ENCODE results near the gene NGFR. TPM values are rescaled to one million over a fixed set of nuclear protein-coding genes. Genes with fewer than 3 reads are reported as not detected.
"Not testable (repeated sequence)": the region's sequence is repeated elsewhere in the genome, so short reads cannot be mapped to it uniquely, and the experiment has no call there.

Gene NGFR
- total RNA-seq, 2 donors from 2014 or later = not detected

- DNase-seq (ENCODE audit: low spot score in 2 of 2) (no peak), ATAC-seq (no peak)
- Mint-ChIP-seq H3K36me3 (peaks cover 5 to 12% of the 10 kb centered on the region in 2 donors), H3K9me3 (peaks cover 0 to 12% of the 10 kb centered on the region in 2 donors), H3K27ac (no peak overlapping the region)
Observed at GRCh38 chr17:49545806-49546545, 50.9 kb downstream of the NGFR start.

- Mint-ChIP-seq H3K36me3 (peaks cover 5 to 12% of the 10 kb centered on the region in 2 donors), H3K27ac (peak overlapping the region in 1 of 2 donors; percentile 50)
Observed at GRCh38 chr17:49546546-49547535, 51.7 kb downstream of the NGFR start.

GRCh38 chr17:49547566-49547965 is 52.5 kb downstream of the NGFR start:
- Mint-ChIP-seq H3K9me3 (peaks cover 0 to 12% of the 10 kb centered on the region in 2 donors), H3K36me3 (peaks cover 5 to 12% of the 10 kb centered on the region in 2 donors), H3K27ac (no peak overlapping the region)
- no peak for ATAC-seq
- no peak for DNase-seq (ENCODE audit: low spot score in 2 of 2)

More at GRCh38 chr17:49546546-49547535, 51.7 kb downstream of the NGFR start:
- ATAC-seq (no peak), DNase-seq (ENCODE audit: low spot score in 2 of 2) (no peak)
- H3K9me3 Mint-ChIP-seq = peaks cover 0 to 12% of the 10 kb centered on the region in 2 donors

GRCh38 chr17:49548051-49548505 is 53.0 kb downstream of the NGFR start:
- Mint-ChIP-seq H3K36me3 (peaks cover 5 to 12% of the 10 kb centered on the region in 2 donors), H3K27ac (no peak overlapping the region), H3K9me3 (peaks cover 0 to 12% of the 10 kb centered on the region in 2 donors)
- ATAC-seq (no peak), DNase-seq (ENCODE audit: low spot score in 2 of 2) (no peak)

GRCh38 chr17:49548506-49549310 is 53.6 kb downstream of the NGFR start:
- H3K9me3 Mint-ChIP-seq = peaks cover 0 to 6% of the 10 kb centered on the region in 2 donors
- peak overlapping the region; percentile 4 to 31 for H3K27ac Mint-ChIP-seq
- DNase-seq (ENCODE audit: low spot score in 2 of 2) (no peak), ATAC-seq (no peak)
- peaks cover 0 to 6% of the 10 kb centered on the region in 2 donors for H3K36me3 Mint-ChIP-seq

- Mint-ChIP-seq H3K27ac (peak overlapping the region in 1 of 2 donors; percentile 4), H3K9me3 (peaks cover 0 to under 1% of the 10 kb centered on the region in 2 donors), H3K36me3 (peaks cover 0 to under 1% of the 10 kb centered on the region in 2 donors)
- ATAC-seq (no peak), DNase-seq (ENCODE audit: low spot score in 2 of 2) (no peak)
Observed at GRCh38 chr17:49549311-49549605, 54.2 kb downstream of the NGFR start.

GRCh38 chr17:49549691-49550678 is 54.9 kb downstream of the NGFR start:
- peak overlapping the region in 1 of 2 donors; percentile 4 for H3K27ac Mint-ChIP-seq
- H3K9me3 Mint-ChIP-seq = no peaks in the 10 kb centered on the region
- DNase-seq (ENCODE audit: low spot score in 2 of 2) (no peak), ATAC-seq (no peak)
- no peaks in the 10 kb centered on the region for H3K36me3 Mint-ChIP-seq

GRCh38 chr17:49550764-49551163 is 55.7 kb downstream of the NGFR start:
- not testable (repeated sequence) for H3K36me3 Mint-ChIP-seq; H3K27ac Mint-ChIP-seq; DNase-seq (ENCODE audit: low spot score in 2 of 2); H3K9me3 Mint-ChIP-seq; ATAC-seq

GRCh38 chr17:49551221-49552069 is 56.4 kb downstream of the NGFR start:
- Mint-ChIP-seq H3K9me3 (no peaks in the 10 kb centered on the region), H3K27ac (no peak overlapping the region), H3K36me3 (no peaks in the 10 kb centered on the region)
- ATAC-seq = no peak
- no peak for DNase-seq (ENCODE audit: low spot score in 2 of 2)

- H3K36me3 Mint-ChIP-seq = no peaks in the 10 kb centered on the region
- no peak for ATAC-seq
- H3K9me3 Mint-ChIP-seq = no peaks in the 10 kb centered on the region
- no peak for DNase-seq (ENCODE audit: low spot score in 2 of 2)
- H3K27ac Mint-ChIP-seq = no peak overlapping the region
Observed at GRCh38 chr17:49552070-49552751, 57.1 kb downstream of the NGFR start.

- DNase-seq (ENCODE audit: low spot score in 2 of 2) (no peak), ATAC-seq (no peak)
- Mint-ChIP-seq H3K9me3 (no peaks in the 10 kb centered on the region), H3K36me3 (no peaks in the 10 kb centered on the region), H3K27ac (peak overlapping the region in 1 of 2 donors; percentile 67)
Observed at GRCh38 chr17:49553676-49554335, 58.7 kb downstream of the NGFR start.

GRCh38 chr17:49554694-49555494 is 59.8 kb downstream of the NGFR start:
- no peak for DNase-seq (ENCODE audit: low spot score in 2 of 2)
- H3K9me3 Mint-ChIP-seq = no peaks in the 10 kb centered on the region

More at GRCh38 chr17:49554694-49555494, 59.8 kb downstream of the NGFR start:
- ATAC-seq = no peak
- Mint-ChIP-seq H3K36me3 (no peaks in the 10 kb centered on the region), H3K27ac (no peak overlapping the region)
